Colonic mucosa (tissue), 4 donors: ENCODE measurements around the gene SMARCAD1. TPM values are rescaled to one million over a fixed set of nuclear protein-coding genes. Genes with fewer than 3 reads are reported as not detected.
"Not testable (repeated sequence)": the region's sequence is repeated elsewhere in the genome, so short reads cannot be mapped to it uniquely, and the experiment has no call there.

Source experiments
- DNase-seq: peaks from one replicate; pipeline ENCODE4 v3.0.0-alpha.2; 2020
- H3K27ac ChIP-seq: fragments of 200-600 bp; one replicate; pipeline ENCODE4 v1.8.0; 2021
- H3K27me3 ChIP-seq: fragments of 200-600 bp; one replicate; pipeline ENCODE4 v1.8.0; 2021
- H3K36me3 ChIP-seq: fragments of 200-600 bp; one replicate; pipeline ENCODE4 v1.8.0; 2021
- H3K4me1 ChIP-seq: fragments of 200-600 bp; one replicate; pipeline ENCODE4 v1.8.0; 2021; ENCODE audit warnings: mild to moderate bottlenecking
- H3K4me3 ChIP-seq: fragments of 200-600 bp; one replicate; pipeline ENCODE4 v1.8.0; 2021
- H3K9ac ChIP-seq, 2 donors: one replicate each; pipeline ENCODE4 v1.7.0; 2013; ENCODE audit warnings: control low read depth in 2 of 2, low read depth in 2 of 2, low read length in 2 of 2
- H3K9me3 ChIP-seq: fragments of 200-600 bp; one replicate; pipeline ENCODE4 v1.8.0; 2021
- CTCF ChIP-seq: fragments of 200-600 bp; IDR thresholded peaks from one replicate; pipeline ENCODE4 v1.8.0; 2022; ENCODE audit warnings: antibody characterized with exemption, mild to moderate bottlenecking
- intact Hi-C: fragments of 100-400 bp; cut with DNase I; formaldehyde crosslinking; loops from one replicate; pipeline ENCODE4 v1.14.1; 2022
- total RNA-seq, 2 donors: library from RNA; stranded (reverse); fragmentation: NEBNext Ultra II Directional in 1 of 2; extraction: Animal tissue kit (Norgen Biotek cat#: 25700) in 1 of 2; gene quantifications; one replicate each; pipeline ENCODE4 v1.2.1, GENCODE V29; 2021
- donor health status: healthy.
- donor health status: DM: no; HTN: no; CAD: no.
- donor health status: DM: no; HTN: no; CAD: no.

Gene SMARCAD1
- total RNA-seq, 2 donors from 2014 or later, result 15.3 to 18.2 TPM

DNA sequence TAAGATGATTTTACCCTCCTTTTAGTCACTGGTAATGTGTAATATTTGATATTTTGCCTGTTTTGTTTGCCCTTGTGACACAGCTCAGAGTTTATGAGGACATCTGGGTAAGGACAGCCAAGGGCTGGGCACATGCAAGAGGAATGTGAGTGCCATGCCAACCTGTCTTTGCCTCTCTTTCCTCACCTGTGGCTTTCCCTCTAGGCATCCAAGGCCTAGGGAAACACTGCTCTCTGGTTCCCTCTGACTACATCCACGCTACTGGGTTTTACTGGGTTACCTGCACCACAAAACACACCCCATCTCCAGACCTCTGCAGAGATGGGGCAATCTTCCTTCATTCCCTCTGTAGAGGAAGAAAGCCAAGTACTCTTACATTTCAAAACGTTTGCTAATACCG is 127.3 kb downstream of the SMARCAD1 start:
- DNase-seq, result no peak
- no peaks in the 10 kb centered on the region for H3K9me3 ChIP-seq
- H3K4me1 ChIP-seq, result no peaks in the 10 kb centered on the region
- no peak for TF ChIP-seq CTCF
- no peak overlapping the region for H3K9ac ChIP-seq
- no peak overlapping the region for H3K4me3 ChIP-seq
- no peaks in the 10 kb centered on the region for H3K27me3 ChIP-seq
- intact Hi-C loops, result no loop called here
- H3K27ac ChIP-seq, result no peak overlapping the region
- H3K36me3 ChIP-seq, result no peaks in the 10 kb centered on the region

DNA sequence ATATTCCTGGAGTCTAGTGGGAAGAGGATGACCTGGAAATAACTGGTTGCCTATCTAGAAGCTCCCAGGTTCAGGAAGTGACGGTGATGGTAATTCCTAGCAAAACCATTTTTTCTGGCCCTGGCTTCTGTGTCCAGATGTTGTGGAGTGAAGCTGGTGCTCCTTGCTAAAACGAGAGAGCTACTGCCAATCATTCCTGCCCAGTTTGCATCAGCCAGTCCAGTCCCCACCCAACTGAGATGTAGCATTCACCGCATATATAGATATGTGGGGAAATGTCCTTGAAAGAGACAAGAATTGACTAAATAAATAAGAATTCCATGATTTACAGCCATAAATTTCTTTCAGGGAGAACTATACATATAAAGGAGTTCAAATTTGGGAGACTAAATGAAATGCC is 128.6 kb downstream of the SMARCAD1 start:
- no peak overlapping the region for H3K27ac ChIP-seq
- no peaks in the 10 kb centered on the region for H3K27me3 ChIP-seq
- H3K4me1 ChIP-seq, result no peaks in the 10 kb centered on the region
- H3K9ac ChIP-seq, result no peak overlapping the region
- no peaks in the 10 kb centered on the region for H3K36me3 ChIP-seq
- intact Hi-C loops, result no loop called here
- no peak for TF ChIP-seq CTCF
- no peaks in the 10 kb centered on the region for H3K9me3 ChIP-seq
- no peak overlapping the region for H3K4me3 ChIP-seq
- DNase-seq, result no peak

- H3K9me3 ChIP-seq, DNase-seq, H3K9ac ChIP-seq, H3K27me3 ChIP-seq, intact Hi-C loops, H3K27ac ChIP-seq, H3K4me3 ChIP-seq, H3K4me1 ChIP-seq, H3K36me3 ChIP-seq: not testable (repeated sequence)
These were observed 129.1 kb downstream of the SMARCAD1 start for GRCh38 chr4:94336791-94337190.

DNA sequence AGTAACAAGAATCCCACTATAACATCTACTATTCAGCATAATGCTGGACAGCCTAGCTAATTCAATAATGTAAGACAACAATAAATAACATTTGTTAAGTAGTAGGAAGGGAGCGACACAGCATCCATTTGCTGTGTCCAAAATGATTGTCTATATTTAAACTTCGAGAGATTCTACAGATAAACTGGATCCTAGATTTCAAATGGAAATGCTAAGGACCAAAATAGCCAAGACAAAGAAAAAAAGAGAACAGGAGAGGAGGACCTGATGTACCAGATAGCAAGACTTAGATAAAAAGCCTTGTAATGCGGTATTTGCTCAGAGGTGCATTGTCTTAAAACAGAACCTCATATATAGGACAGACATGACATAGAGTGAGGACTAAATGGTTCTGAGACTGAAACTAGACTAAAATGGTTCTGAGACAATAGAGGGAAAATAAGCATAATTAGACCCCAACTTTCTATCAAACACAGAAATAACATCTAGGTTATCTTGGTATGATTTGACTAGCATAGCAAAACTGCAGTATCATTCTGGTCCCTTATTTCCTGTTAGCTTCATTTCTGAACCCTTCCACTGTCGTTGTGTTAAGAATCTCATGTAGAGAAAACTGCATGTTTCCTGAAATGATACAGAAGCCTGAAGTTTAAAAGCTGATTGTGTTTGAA is 131.2 kb downstream of the SMARCAD1 start:
- Histone ChIP-seq H3K4me1 (no peaks in the 10 kb centered on the region), H3K36me3 (no peaks in the 10 kb centered on the region), H3K9ac (no peak overlapping the region), H3K27me3 (no peaks in the 10 kb centered on the region), H3K27ac (no peak overlapping the region), H3K4me3 (no peak overlapping the region), H3K9me3 (no peaks in the 10 kb centered on the region)
- no peak for TF ChIP-seq CTCF
- DNase-seq, result no peak
- intact Hi-C loops, result no loop called here

DNA sequence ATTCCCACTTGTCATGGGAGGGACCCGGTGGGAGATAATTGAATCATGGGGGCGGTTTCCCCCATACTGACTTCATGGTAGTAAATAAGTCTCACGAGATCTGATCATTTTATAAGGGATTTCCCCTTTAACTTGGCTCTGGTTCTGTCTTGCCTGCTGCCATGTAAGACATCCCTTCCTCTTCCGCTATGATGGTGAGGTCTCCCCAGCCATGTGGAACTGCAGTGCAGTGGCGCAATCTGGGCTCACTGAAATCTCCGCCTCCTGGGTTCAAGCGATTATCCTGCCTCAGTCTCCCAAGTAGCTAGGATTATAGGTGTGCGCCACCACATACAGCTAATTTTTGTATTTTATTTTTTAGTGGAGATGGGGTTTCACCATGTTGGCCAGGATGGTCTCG is 132.1 kb downstream of the SMARCAD1 start:
- H3K36me3 ChIP-seq, result no peaks in the 10 kb centered on the region
- DNase-seq, result no peak
- H3K27me3 ChIP-seq, result no peaks in the 10 kb centered on the region
- H3K4me1 ChIP-seq, result no peaks in the 10 kb centered on the region
- no peak for TF ChIP-seq CTCF
- intact Hi-C loops, result no loop called here
- no peak overlapping the region for H3K9ac ChIP-seq
- H3K4me3 ChIP-seq, result no peak overlapping the region
- H3K27ac ChIP-seq, result no peak overlapping the region
- no peaks in the 10 kb centered on the region for H3K9me3 ChIP-seq

Other genes starting within 250 kb of the SMARCAD1 start
- gene HPGDS, start 135.0 kb downstream of the SMARCAD1 start, total RNA-seq, result 1 to 10 TPM; 1.5 to 1.7 TPM
- gene PDLIM5, start 244.1 kb downstream of the SMARCAD1 start, total RNA-seq, result 100 to 1,000 TPM; 129 to 168 TPM